GM19328 (cell line): ENCODE results near the gene CHCHD10.

Experiments
- ATAC-seq: cut with Tn5 transposase; IDR thresholded peaks from one replicate; pipeline ENCODE4 v1.9.1; 2021; ENCODE audit warnings: mild to moderate bottlenecking, moderate library complexity; ENCODE audit not compliant: unreplicated experiment

Gene CHCHD10

DNA sequence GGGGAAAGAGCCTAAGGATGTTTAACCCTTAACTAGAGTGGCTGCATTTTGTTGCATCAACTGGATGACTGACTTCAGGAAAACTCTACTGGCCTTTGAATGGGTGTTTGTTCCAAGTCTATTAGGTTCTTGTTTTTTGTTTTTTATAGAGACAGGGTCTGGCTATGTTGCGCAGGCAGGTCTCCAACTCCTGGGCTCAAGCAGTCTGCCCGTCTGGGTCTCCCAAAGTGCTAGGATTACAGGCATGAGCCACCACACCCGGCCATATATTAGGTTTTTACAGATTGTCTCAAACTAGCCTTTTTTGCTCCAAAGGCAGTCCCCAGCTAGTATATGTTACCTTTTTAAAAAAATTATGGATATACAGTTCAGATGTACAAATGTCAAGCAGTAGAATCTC, 20.1 kb upstream of the CHCHD10 start:
- no peak for ATAC-seq

- ATAC-seq, result peak; percentile 11
These were observed 19.8 kb upstream of the CHCHD10 start for GRCh38 chr22:23787600-23787896.

DNA sequence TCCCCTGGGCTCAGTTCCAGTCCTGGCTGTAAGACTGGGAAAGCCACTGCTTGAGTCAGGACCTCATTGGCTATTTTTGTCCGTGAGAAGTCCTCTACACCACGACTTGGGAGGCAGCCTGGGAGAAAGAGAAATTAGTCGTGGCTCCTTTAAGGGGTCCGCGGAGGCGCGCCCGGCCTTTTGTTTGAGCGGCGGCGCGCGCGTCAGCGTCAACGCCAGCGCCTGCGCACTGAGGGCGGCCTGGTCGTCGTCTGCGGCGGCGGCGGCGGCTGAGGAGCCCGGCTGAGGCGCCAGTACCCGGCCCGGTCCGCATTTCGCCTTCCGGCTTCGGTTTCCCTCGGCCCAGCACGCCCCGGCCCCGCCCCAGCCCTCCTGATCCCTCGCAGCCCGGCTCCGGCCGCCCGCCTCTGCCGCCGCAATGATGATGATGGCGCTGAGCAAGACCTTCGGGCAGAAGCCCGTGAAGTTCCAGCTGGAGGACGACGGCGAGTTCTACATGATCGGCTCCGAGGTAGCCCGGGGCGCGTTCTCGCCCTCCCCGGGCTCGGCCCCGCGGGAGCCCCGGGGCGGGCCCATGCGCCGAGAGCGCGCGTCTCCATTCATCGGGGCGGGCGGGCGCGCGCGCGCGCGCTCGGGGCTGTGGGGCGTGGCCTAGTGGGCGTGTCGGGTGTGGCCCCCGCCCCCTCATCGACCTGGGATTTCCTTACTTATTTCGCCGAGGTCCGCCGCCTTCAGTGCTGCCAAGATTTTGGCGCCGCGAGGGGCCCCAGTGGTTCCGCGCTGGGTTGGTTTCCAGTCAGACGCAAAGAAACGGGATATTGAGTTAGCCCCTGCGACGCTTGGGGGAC, 19.2 kb upstream of the CHCHD10 start, which contains the start of gene SMARCB1:
Gene SMARCB1 (plus strand): TSS at position 215 of the 848 bp plus-strand sequence. CDS start 204 bp downstream, at position 419.
- peak; percentile 67 for ATAC-seq

- ATAC-seq, result no peak
These were observed 18.5 kb upstream of the CHCHD10 start for GRCh38 chr22:23786261-23786710.

GRCh38 chr22:23784215-23784732, 16.5 kb upstream of the CHCHD10 start:
- no peak for ATAC-seq

DNA sequence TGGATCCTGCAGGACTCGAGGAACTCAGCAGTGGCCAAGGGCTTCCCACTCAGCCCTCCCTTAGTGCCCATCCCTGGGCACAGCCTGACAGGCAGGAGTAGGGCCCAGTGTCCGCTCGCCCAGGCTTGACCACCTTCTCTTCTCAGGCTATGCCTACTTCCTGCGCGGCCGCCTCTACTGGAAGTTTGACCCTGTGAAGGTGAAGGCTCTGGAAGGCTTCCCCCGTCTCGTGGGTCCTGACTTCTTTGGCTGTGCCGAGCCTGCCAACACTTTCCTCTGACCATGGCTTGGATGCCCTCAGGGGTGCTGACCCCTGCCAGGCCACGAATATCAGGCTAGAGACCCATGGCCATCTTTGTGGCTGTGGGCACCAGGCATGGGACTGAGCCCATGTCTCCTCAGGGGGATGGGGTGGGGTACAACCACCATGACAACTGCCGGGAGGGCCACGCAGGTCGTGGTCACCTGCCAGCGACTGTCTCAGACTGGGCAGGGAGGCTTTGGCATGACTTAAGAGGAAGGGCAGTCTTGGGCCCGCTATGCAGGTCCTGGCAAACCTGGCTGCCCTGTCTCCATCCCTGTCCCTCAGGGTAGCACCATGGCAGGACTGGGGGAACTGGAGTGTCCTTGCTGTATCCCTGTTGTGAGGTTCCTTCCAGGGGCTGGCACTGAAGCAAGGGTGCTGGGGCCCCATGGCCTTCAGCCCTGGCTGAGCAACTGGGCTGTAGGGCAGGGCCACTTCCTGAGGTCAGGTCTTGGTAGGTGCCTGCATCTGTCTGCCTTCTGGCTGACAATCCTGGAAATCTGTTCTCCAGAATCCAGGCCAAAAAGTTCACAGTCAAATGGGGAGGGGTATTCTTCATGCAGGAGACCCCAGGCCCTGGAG, 15.7 kb upstream of the CHCHD10 start:
- no peak for ATAC-seq

DNA sequence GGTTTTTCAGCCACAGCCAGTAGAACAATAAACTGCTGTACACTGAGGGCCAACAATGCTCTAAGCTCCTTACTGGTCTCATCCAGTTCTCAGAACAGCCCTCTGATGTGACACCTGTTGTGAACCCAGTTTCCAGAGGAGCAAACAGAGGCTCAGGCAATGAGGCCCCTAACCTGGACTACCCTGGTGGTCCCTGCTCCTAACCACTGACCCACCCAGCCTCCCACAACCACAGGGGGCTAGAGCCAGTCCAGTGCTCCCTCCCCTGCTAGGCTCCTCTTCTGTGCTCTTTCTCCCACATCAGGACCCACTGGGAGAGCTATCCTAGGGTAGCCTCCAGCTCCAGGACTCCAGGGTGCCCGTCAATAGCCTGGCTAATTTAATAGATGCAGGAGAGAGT, 14.9 kb upstream of the CHCHD10 start:
- ATAC-seq, result no peak

DNA sequence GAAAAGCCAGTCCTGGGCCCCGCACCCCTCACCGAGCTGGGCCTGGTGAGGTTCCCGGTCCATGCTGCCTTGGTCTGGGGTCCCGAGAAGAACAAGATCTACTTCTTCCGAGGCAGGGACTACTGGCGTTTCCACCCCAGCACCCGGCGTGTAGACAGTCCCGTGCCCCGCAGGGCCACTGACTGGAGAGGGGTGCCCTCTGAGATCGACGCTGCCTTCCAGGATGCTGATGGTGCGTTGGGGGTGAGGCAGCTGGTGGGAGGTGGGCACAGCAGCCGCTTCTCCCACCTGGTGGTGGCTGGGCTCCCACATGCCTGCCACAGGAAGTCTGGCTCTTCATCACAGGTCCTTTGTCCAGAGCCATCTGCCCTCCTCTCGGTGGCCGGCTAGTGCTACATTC, 14.5 kb upstream of the CHCHD10 start:
- no peak for ATAC-seq

DNA sequence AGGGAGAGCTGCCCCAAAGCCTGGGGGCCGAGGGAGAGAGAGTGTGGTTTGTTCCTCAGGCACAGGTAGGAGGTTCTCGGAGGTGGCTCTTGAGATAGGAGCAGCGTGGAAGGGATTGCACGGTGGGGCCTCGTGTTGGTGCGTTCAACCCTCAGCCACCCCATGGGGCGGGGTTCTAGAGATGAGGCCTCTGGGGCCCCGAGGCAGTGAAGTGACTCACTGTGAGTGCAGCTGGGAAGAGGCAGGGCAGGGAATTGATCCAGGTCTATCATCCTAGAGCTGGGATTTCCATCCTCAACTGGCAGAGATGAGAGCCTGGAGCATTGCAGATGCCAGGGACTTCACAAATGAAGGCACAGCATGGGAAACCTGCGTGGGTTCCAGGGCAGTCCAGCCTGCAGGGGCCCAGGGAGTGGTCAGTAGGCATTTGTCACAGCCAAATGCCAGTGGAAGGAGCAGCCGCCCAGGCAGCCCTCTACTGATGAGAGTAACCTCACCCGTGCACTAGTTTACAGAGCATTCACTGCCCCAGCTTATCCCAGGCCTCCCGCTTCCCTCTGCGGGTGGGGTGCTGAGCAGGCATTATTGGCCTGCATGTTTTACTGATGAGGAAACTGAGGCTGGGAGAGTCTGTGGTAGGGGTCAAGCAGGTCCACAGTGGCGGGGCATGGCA, 13.9 kb upstream of the CHCHD10 start:
- ATAC-seq, result no peak

DNA sequence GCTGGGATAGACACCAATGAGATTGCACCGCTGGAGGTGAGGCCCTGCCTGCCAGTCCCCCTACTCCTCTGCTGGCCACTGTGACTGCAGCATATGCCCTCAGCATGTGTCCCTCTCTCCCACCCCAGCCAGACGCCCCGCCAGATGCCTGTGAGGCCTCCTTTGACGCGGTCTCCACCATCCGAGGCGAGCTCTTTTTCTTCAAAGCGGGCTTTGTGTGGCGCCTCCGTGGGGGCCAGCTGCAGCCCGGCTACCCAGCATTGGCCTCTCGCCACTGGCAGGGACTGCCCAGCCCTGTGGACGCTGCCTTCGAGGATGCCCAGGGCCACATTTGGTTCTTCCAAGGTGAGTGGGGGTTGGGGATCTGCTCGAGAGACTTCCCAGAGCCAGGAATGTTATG, 13.3 kb upstream of the CHCHD10 start:
- no peak for ATAC-seq

- no peak for ATAC-seq
These were observed 12.5 kb upstream of the CHCHD10 start for GRCh38 chr22:23780146-23780748.

- ATAC-seq, result no peak
These were observed 12.0 kb upstream of the CHCHD10 start for GRCh38 chr22:23779731-23780130.

DNA sequence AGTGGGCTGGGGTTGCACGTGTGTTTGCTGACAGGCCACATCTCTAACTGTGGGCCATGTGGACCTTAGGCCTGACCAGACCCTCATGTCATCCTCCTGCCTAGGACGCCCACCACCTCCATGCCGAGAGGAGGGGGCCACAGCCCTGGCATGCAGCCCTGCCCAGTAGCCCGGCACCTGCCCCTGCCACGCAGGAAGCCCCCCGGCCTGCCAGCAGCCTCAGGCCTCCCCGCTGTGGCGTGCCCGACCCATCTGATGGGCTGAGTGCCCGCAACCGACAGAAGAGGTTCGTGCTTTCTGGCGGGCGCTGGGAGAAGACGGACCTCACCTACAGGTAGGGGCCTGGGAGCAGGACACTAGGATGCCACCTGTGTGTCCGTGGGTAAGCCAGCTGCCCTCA, 11.3 kb upstream of the CHCHD10 start:
- no peak for ATAC-seq

DNA sequence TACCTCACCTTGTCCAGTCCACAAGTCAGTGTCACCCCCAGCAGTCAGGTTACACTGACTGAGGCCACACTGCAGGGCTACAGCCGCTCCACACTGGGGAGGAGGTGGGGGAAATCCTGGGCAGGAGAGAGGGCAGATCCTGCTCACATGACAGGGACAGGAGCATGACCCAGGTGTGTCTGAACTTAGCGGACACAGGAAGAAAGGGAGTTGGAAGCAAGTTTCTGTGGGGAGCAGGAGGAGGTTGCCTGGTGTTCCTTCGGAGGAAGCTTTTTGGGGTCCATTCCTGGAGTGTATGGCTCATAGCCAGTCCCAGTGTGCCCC, 10.8 kb upstream of the CHCHD10 start:
- no peak for ATAC-seq

GRCh38 chr22:23777776-23778576, 10.2 kb upstream of the CHCHD10 start:
- no peak for ATAC-seq

- ATAC-seq, result no peak
These were observed 8.1 kb upstream of the CHCHD10 start for GRCh38 chr22:23775779-23776375.

DNA sequence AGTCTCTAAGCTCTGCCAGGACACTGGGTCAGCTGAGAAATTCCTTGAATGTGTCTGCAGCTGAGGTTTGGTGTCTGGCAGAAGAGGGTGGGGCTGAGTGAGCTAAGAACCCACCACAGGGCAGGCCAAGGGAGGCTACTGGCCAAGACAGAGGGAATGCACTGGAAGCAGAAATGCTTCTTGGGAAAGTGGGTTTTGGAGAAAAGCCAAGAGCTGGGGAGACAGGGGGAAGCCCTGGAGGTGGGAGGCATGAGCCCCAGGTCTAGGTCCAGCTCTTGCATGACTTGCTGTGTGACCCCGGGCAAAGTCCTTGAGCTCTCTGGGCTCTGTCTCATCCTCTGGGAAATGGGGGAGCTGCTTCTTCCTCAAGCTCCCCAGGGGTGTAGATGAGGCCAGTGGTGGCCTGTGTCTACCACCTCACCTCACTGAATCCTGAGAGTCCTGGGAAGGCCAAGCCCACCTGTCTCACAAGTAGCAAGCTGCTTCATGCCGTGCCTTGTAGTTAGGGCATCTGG, 7.2 kb upstream of the CHCHD10 start:
- no peak for ATAC-seq

- ATAC-seq, result no peak
These were observed 6.5 kb upstream of the CHCHD10 start for GRCh38 chr22:23774114-23774921.
